K562 (cell line): ENCODE results near the gene VPS37B. TPM values are rescaled to one million over a fixed set of nuclear protein-coding genes. Genes with fewer than 3 reads are reported as not detected.

Source experiments
- BACH1 ChIP-seq: fragments of 200-800 bp; sonication (Bioruptor generic); IDR thresholded peaks from 2 replicates; pipeline ENCODE4 v1.6.1; 2016; ENCODE audit warnings: missing genetic modification characterization, missing compliant biosample characterization
- ETV1 ChIP-seq: fragments of 450-650 bp; conservative IDR thresholded peaks from 2 replicates; pipeline ENCODE4 v1.6.1; 2016; ENCODE audit warnings: missing genetic modification characterization, control low read depth, low read depth, missing compliant biosample characterization
- GABPB1 ChIP-seq: sonication (generic); formaldehyde crosslinking; IDR thresholded peaks from 2 replicates; pipeline ENCODE4 v1.8.0; 2022; ENCODE audit warnings: mild to moderate bottlenecking, missing genetic modification reagents
- GTF2E2 ChIP-seq: fragments of 200-800 bp; sonication (Bioruptor generic); IDR thresholded peaks from 2 replicates; pipeline ENCODE4 v1.6.1; 2016; ENCODE audit warnings: missing genetic modification characterization, missing compliant biosample characterization
- HOXB6 ChIP-seq: fragments of 250-450 bp; sonication (Bioruptor Pico); IDR thresholded peaks from 2 replicates; pipeline ENCODE4 v1.5.1; 2022; ENCODE audit warnings: mild to moderate bottlenecking, borderline replicate concordance
- KDM2B ChIP-seq: fragments of 250-450 bp; sonication (Bioruptor Pico); IDR thresholded peaks from 2 replicates; pipeline ENCODE4 v1.8.0; 2021; ENCODE audit warnings: mild to moderate bottlenecking, moderate library complexity
- MTA2 ChIP-seq: fragments of 450-650 bp; IDR thresholded peaks from 2 replicates; pipeline ENCODE4 v1.6.1; 2016; ENCODE audit warnings: low read depth
- SIN3B ChIP-seq: fragments of 450-650 bp; IDR thresholded peaks from 2 replicates; pipeline ENCODE4 v1.6.1; 2017; ENCODE audit warnings: low read depth, mild to moderate bottlenecking, moderate library complexity
- TRIM24 ChIP-seq, 2 experiments: fragments of 450-650 bp; IDR thresholded peaks; 2 replicates each; pipeline ENCODE4 v1.6.1; 2016
- ZNF282 ChIP-seq: sonication (generic); formaldehyde crosslinking; IDR thresholded peaks from 2 replicates; pipeline ENCODE4 v1.8.1; 2023; ENCODE audit warnings: missing genetic modification reagents
- ZNF79 ChIP-seq: fragments of 250-450 bp; sonication (Bioruptor Pico); IDR thresholded peaks from 2 replicates; pipeline ENCODE4 v1.4.0; 2020; ENCODE audit warnings: low read depth, mild to moderate bottlenecking, moderate library complexity
- ZZZ3 ChIP-seq: fragments of 450-650 bp; IDR thresholded peaks from 2 replicates; pipeline ENCODE4 v1.6.1; 2016; ENCODE audit warnings: antibody characterized with exemption, mild to moderate bottlenecking, moderate library complexity
- polyA plus RNA-seq, 8 experiments: library from polyadenylated mRNA; depleted of rRNA in 4 of 8; stranded (reverse) in 5 of 8; unstranded in 3 of 8; fragments of >200 nt; fragmentation: Nextera tagmentation in 2 of 8; fragmentation: Illumina TruSeq in 1 of 8; extraction: Ambion mirVana in 2 of 8; extraction: Trizol in 1 of 8; gene quantifications; 2 replicates each; pipeline versions ENCODE4 v1.2.1 to v1.2.3, GENCODE V29; 2011 to 2014; ENCODE audit warnings: inconsistent platforms in 1 of 8, missing spikeins in 1 of 8
- total RNA-seq, 7 experiments: library from RNA; depleted of rRNA in 6 of 7; stranded (reverse); fragments of >200 nt in 6 of 7; fragmentation: Illumina TruSeq in 2 of 7; extraction: Trizol in 2 of 7; gene quantifications; 2 replicates each; pipeline versions ENCODE4 v1.2.1 to v1.2.3, GENCODE V29; 2011 to 2021; ENCODE audit warnings: low replicate concordance in 1 of 7
- TF ChIP-seq, protein P1 (sequence below), 2 experiments: fragments of 200-800 bp in 1 of 2; sonication (Bioruptor generic) in 1 of 2; sonication (generic) in 1 of 2; formaldehyde crosslinking in 1 of 2; IDR thresholded peaks in 1 of 2; conservative IDR thresholded peaks in 1 of 2; 2 replicates each; pipeline versions ENCODE4 v1.5.0 to v1.6.1; 2016 to 2020; ENCODE audit warnings: missing compliant biosample characterization in 1 of 2, missing genetic modification characterization in 1 of 2, missing genetic modification reagents in 1 of 2
- TF ChIP-seq, protein P2 (sequence below), 2 experiments: IDR thresholded peaks; 2 replicates each; pipeline ENCODE4 v1.6.1; 2011; ENCODE audit warnings: borderline replicate concordance in 1 of 2, control low read depth in 1 of 2, low read depth in 1 of 2, low read length in 1 of 2, mild to moderate bottlenecking in 1 of 2, mixed read lengths in 1 of 2, moderate library complexity in 1 of 2; ENCODE audit not compliant: insufficient read depth in 1 of 2, insufficient read length in 1 of 2, poor library complexity in 1 of 2, severe bottlenecking in 1 of 2; ENCODE audit errors: extremely low read depth in 1 of 2
- TF ChIP-seq, protein P3 (sequence below): sonication (generic); formaldehyde crosslinking; IDR thresholded peaks from 2 replicates; pipeline ENCODE4 v1.4.0; 2020; ENCODE audit warnings: mild to moderate bottlenecking, missing genetic modification reagents
- TF ChIP-seq, protein P4 (sequence below): fragments of 450-650 bp; formaldehyde crosslinking; IDR thresholded peaks from 2 replicates; pipeline ENCODE4 v1.4.0; 2022; ENCODE audit warnings: missing genetic modification characterization
- TF ChIP-seq, protein P5 (sequence below): conservative IDR thresholded peaks from 2 replicates; pipeline ENCODE4 v1.6.1; 2011; ENCODE audit warnings: low read depth, mild to moderate bottlenecking, low read length; ENCODE audit not compliant: control insufficient read depth

The VPS37B gene
- total and polyA plus RNA-seq, 9 of the 15 experiments (the other 6 are each of a cell fraction or from before 2014, with no cell fraction given), result 0.28 to 37.4 (median 17.9) TPM

DNA sequence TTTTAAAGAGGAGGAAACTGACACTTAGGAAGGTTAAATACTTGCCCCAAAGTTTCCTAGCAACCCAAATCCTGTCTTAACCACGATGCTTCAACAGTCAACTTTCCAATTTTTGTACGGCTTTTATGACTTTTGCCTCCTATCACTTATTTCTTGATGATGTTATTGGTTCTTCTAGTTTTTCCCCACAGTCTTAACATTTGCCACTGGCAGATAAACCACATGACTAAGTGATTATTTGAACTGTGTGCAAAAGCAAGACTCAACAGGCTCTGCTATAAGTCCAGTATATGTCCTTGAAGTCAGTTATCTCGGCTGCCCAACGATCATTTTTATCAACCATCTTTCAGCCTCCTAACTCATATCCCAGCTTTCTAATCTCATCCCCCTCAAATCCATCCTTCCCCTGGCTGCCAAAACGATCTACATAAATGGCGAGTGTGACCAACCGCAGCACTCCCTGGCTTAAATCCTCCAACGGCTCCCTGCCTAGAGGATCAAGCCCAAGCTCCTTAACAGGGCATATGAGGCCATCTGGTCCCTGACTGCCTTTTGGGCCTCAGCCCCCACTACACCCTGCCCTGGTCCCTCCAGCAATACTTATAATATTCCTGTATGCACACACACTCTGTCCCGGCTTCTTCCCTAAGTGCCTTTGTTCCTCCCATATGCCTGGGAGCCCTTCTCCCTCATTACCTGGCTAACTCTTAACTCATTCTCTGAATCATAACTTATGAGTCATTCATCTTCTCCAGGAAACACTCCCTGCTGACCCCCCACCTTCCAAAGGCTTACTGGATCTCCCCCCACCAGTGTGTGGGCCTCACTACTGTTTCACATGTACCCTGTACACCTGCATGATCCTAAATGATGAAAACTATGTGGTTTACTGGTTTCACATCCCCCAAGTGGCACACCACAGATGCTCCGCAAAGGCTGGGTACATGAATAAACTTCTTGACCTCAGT is 8.8 kb downstream of the VPS37B start (continued):
- TF ChIP-seq SIN3B (no peak), ETV1 (tag) (no peak), GABPB1 (CRISPR knock-in tag) (no peak; the same call in 1 of the 2 replicates), BACH1 (tag) (peak; percentile 41; the same call in 1 of the 2 replicates), ZZZ3 (no peak), MTA2 (peak; percentile 74), KDM2B (CRISPR knock-in tag) (no peak), GTF2E2 (no peak; the same call in 1 of the 2 replicates), ZNF79 (CRISPR knock-in tag) (no peak), HOXB6 (no peak), ZNF282 (CRISPR knock-in tag) (no peak), TRIM24 (IDR thresholded peaks at IDR 0.05) (peak in 1 of 2 experiments; percentile 79; a peak in 3 of 4 replicates)
- TF ChIP-seq, protein P1, sequence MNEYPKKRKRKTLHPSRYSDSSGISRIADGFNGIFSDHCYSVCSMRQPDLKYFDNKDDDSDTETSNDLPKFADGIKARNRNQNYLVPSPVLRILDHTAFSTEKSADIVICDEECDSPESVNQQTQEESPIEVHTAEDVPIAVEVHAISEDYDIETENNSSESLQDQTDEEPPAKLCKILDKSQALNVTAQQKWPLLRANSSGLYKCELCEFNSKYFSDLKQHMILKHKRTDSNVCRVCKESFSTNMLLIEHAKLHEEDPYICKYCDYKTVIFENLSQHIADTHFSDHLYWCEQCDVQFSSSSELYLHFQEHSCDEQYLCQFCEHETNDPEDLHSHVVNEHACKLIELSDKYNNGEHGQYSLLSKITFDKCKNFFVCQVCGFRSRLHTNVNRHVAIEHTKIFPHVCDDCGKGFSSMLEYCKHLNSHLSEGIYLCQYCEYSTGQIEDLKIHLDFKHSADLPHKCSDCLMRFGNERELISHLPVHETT (CRISPR knock-in tag; conservative IDR thresholded peaks at IDR 0.05 in 1 of 2, IDR thresholded peaks at IDR 0.05 in 1 of 2), result peak in 1 of 2 experiments; percentile 62; a peak in 2 of 4 replicates
- TF ChIP-seq, protein P2, sequence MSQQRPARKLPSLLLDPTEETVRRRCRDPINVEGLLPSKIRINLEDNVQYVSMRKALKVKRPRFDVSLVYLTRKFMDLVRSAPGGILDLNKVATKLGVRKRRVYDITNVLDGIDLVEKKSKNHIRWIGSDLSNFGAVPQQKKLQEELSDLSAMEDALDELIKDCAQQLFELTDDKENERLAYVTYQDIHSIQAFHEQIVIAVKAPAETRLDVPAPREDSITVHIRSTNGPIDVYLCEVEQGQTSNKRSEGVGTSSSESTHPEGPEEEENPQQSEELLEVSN (IDR thresholded peaks at IDR 0.05; ENCODE audit: borderline replicate concordance in 1 of 2, extremely low read depth in 1 of 2, insufficient read depth in 1 of 2, insufficient read length in 1 of 2, low read depth in 1 of 2, low read length in 1 of 2, poor library complexity in 1 of 2, severe bottlenecking in 1 of 2), result no peak
- TF ChIP-seq, protein P3, sequence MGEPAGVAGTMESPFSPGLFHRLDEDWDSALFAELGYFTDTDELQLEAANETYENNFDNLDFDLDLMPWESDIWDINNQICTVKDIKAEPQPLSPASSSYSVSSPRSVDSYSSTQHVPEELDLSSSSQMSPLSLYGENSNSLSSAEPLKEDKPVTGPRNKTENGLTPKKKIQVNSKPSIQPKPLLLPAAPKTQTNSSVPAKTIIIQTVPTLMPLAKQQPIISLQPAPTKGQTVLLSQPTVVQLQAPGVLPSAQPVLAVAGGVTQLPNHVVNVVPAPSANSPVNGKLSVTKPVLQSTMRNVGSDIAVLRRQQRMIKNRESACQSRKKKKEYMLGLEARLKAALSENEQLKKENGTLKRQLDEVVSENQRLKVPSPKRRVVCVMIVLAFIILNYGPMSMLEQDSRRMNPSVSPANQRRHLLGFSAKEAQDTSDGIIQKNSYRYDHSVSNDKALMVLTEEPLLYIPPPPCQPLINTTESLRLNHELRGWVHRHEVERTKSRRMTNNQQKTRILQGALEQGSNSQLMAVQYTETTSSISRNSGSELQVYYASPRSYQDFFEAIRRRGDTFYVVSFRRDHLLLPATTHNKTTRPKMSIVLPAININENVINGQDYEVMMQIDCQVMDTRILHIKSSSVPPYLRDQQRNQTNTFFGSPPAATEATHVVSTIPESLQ, result no peak
- TF ChIP-seq, protein P4, sequence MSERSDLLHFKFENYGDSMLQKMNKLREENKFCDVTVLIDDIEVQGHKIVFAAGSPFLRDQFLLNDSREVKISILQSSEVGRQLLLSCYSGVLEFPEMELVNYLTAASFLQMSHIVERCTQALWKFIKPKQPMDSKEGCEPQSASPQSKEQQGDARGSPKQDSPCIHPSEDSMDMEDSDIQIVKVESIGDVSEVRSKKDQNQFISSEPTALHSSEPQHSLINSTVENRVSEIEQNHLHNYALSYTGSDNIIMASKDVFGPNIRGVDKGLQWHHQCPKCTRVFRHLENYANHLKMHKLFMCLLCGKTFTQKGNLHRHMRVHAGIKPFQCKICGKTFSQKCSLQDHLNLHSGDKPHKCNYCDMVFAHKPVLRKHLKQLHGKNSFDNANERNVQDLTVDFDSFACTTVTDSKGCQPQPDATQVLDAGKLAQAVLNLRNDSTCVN (CRISPR knock-in tag), result no peak
- TF ChIP-seq, protein P5, sequence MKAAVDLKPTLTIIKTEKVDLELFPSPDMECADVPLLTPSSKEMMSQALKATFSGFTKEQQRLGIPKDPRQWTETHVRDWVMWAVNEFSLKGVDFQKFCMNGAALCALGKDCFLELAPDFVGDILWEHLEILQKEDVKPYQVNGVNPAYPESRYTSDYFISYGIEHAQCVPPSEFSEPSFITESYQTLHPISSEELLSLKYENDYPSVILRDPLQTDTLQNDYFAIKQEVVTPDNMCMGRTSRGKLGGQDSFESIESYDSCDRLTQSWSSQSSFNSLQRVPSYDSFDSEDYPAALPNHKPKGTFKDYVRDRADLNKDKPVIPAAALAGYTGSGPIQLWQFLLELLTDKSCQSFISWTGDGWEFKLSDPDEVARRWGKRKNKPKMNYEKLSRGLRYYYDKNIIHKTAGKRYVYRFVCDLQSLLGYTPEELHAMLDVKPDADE, result 0 out of 2 replicates have a peak, but pooled peaks have one; percentile 41
